Testis (tissue), 3 donors: ENCODE measurements around the gene ADAR. TPM values are rescaled to one million over a fixed set of nuclear protein-coding genes. Genes with fewer than 3 reads are reported as not detected.
A peak's percentile ranks its signal among the peaks of the same experiment; 100 is the strongest.

Experiments
- DNase-seq: peaks from one replicate; pipeline ENCODE4 v3.0.0-alpha.2; 2019
- H3K27ac ChIP-seq, 2 donors: fragments of 200-600 bp; sonication (generic); one replicate each; pipeline ENCODE4 v1.5.1; 2019
- H3K27me3 ChIP-seq: fragments of 200-600 bp; sonication (generic); one replicate; pipeline ENCODE4 v1.5.1; 2019
- H3K36me3 ChIP-seq: fragments of 200-600 bp; sonication (generic); one replicate; pipeline ENCODE4 v1.5.1; 2017; ENCODE audit warnings: low read depth; ENCODE audit errors: missing control alignments
- H3K4me1 ChIP-seq: fragments of 200-600 bp; sonication (generic); one replicate; pipeline ENCODE4 v1.5.1; 2019
- H3K4me3 ChIP-seq, 2 donors: fragments of 200-600 bp; sonication (generic); one replicate each; pipeline ENCODE4 v1.5.1; 2017 to 2019
- H3K9me3 ChIP-seq: fragments of 200-600 bp; sonication (generic); one replicate; pipeline ENCODE4 v1.5.1; 2017
- CTCF ChIP-seq, 3 experiments: fragments of 450-650 bp in 2 of 3; fragments of 200-600 bp in 1 of 3; sonication (generic) in 1 of 3; IDR thresholded peaks; one replicate each; pipeline ENCODE4 v1.5.1; 2016 to 2019; ENCODE audit warnings: antibody characterized with exemption in 3 of 3, mild to moderate bottlenecking in 2 of 3, moderate library complexity in 1 of 3
- POLR2A ChIP-seq: fragments of 450-650 bp; IDR thresholded peaks from one replicate; pipeline ENCODE4 v1.6.1; 2017; ENCODE audit warnings: antibody characterized with exemption, mild to moderate bottlenecking, moderate library complexity
- WGBS, 2 donors: methylation state at CpG; one replicate each; pipeline ENCODE4 v1.1.5; 2018; 5-methylcytosine and 5-hydroxymethylcytosine counted together
- intact Hi-C: fragments of 100-400 bp; cut with DNase I; formaldehyde crosslinking; loops from one replicate; pipeline ENCODE4 v1.15.1; 2023; ENCODE audit warnings: low total_unique reads
- polyA plus RNA-seq: library from polyadenylated mRNA; stranded (reverse); fragments of 350-450 nt; fragmentation: Illumina TruSeq; extraction: RNeasy Lipid Tissue Mini Kit (QIAGEN cat#74804); gene quantifications from one replicate; pipeline ENCODE4 v1.2.3, GENCODE V29; 2014; ENCODE audit warnings: low read depth, low replicate concordance; ENCODE audit not compliant: insufficient read depth
- total RNA-seq, 2 donors: library from RNA; depleted of rRNA; stranded (reverse); fragments of >200 nt; gene quantifications; one replicate each; pipeline ENCODE4 v1.2.3, GENCODE V29; 2016

ADAR gene
- total and polyA plus RNA-seq, 3 donors from 2014 or later: 94.4 to 181 (median 168) TPM

GRCh38 chr1:154567386-154568156 lies 40.4 kb downstream of the ADAR start, which contains the start of gene CHRNB2:
CHRNB2 (plus strand) TSS chr1:154567778; CDS start chr1:154568045, 267 bp downstream.
- DNase-seq: peak; percentile 81
- Histone ChIP-seq H3K4me1 (peaks cover 6% of the 10 kb centered on the region), H3K9me3 (no peaks in the 10 kb centered on the region), H3K4me3 (peak within 1 kb of the TSS in 1 of 2 donors; percentile 44), H3K27ac (no peak within 1 kb of the TSS), H3K36me3 (no peaks in the 10 kb centered on the region), H3K27me3 (no peaks in the 10 kb centered on the region)
- 2 to 6% methylated on average over 22 to 53 of the region's 53 CpGs for WGBS, 2 donors
- TF ChIP-seq CTCF (IDR thresholded peaks at IDR 0.05) (no peak), POLR2A (no peak)
- intact Hi-C loops: loop anchor here (10.0 kb wide), 1 partner anchor 307 kb away; the partner anchor contains the start of gene KCNN3

GRCh38 chr1:154565876-154566275 lies 42.1 kb downstream of the ADAR start:
- Histone ChIP-seq H3K4me1 (peaks cover 6% of the 10 kb centered on the region), H3K4me3 (no peak overlapping the region), H3K9me3 (no peaks in the 10 kb centered on the region), H3K27me3 (no peaks in the 10 kb centered on the region), H3K36me3 (no peaks in the 10 kb centered on the region), H3K27ac (no peak overlapping the region)
- TF ChIP-seq CTCF (IDR thresholded peaks at IDR 0.05) (no peak), POLR2A (no peak)
- no peak for DNase-seq
- intact Hi-C loops: loop anchor here (10.0 kb wide), 1 partner anchor 309 kb away; the partner anchor contains the start of gene KCNN3
- WGBS, 2 donors: 85 to 91% methylated on average over 6 of the region's 6 CpGs

GRCh38 chr1:154559466-154560044 lies 48.4 kb downstream of the ADAR start:
- H3K9me3 ChIP-seq: no peaks in the 10 kb centered on the region
- 4 to 6% methylated on average over 13 of the region's 13 CpGs for WGBS, 2 donors
- intact Hi-C loops: loop anchor here (10.0 kb wide), 1 partner anchor 315 kb away; the partner anchor contains the start of gene KCNN3
- TF ChIP-seq POLR2A: no peak
- peak; percentile 86 to 95 (median 87) for TF ChIP-seq CTCF (IDR thresholded peaks at IDR 0.05)
- no peaks in the 10 kb centered on the region for H3K36me3 ChIP-seq
- H3K27me3 ChIP-seq: no peaks in the 10 kb centered on the region
- H3K4me1 ChIP-seq: peaks cover 17% of the 10 kb centered on the region
- DNase-seq: peak; percentile 94
- H3K27ac ChIP-seq: peak overlapping the region; percentile 87
- peak overlapping the region; percentile 74 to 83 for H3K4me3 ChIP-seq

GRCh38 chr1:154558720-154559465 lies 49.1 kb downstream of the ADAR start:
- TF ChIP-seq POLR2A (no peak), CTCF (IDR thresholded peaks at IDR 0.05) (peak in 1 of 3 experiments; percentile 10)
- intact Hi-C loops: no loop called here
- no peaks in the 10 kb centered on the region for H3K27me3 ChIP-seq
- H3K9me3 ChIP-seq: no peaks in the 10 kb centered on the region
- H3K4me1 ChIP-seq: peaks cover 17% of the 10 kb centered on the region
- H3K36me3 ChIP-seq: no peaks in the 10 kb centered on the region
- peak overlapping the region; percentile 87 for H3K27ac ChIP-seq
- peak; percentile 99 for DNase-seq
- peak overlapping the region; percentile 74 to 83 for H3K4me3 ChIP-seq
- WGBS, 2 donors: 0% methylated on average over 22 to 57 of the region's 57 CpGs
